ENCODE results near the gene CYP4Z1. TPM values are rescaled to one million over a fixed set of nuclear protein-coding genes. Genes with fewer than 3 reads are reported as not detected.

The CYP4Z1 gene
- total and polyA plus RNA-seq, 2 donors (not counting 1 experiment from before 2014, with no cell fraction given) = not detected

DNA sequence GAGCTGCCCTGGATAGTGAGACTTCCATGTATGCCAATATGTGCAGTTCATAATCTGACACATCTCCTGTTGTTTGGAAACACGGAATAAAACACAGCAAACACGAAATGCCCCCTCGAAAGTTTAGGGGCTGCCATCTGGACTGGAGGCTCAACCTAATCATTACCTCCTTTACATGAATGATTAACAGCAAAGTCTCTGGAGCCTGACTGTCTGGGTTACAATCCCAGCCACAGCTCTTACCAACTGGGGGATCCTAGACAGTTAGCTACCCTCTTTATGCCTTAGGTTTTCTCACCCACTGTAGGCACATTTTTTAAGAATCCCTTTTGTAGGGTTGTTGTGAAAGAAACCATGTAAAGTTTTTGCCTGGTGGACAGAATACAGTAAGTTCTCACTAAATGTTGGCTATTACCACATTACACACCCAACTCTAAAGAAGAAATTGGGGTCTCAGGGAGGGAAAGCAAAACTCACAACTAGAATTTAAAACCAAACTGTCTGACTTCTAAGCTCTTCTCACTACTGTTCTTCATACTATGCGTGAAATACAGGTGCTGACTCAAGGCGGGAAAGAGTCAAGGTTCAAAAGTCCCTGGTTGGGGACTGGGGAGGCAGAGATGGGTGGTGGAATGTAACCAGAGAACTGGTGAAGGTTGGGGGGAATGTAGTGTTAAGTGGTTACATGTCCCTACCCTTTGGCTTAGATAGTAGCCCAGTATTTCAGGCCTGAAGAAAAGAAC is 94.4 kb downstream of the CYP4Z1 start:
- intact Hi-C loops (cut with micrococcal nuclease) = no loop called here
- CTCF ChIA-PET = interaction anchor here (2.3 kb wide), 1 partner anchor 18 kb away, joined by 6 read pairs; no protein-coding TSS in a partner anchor

DNA sequence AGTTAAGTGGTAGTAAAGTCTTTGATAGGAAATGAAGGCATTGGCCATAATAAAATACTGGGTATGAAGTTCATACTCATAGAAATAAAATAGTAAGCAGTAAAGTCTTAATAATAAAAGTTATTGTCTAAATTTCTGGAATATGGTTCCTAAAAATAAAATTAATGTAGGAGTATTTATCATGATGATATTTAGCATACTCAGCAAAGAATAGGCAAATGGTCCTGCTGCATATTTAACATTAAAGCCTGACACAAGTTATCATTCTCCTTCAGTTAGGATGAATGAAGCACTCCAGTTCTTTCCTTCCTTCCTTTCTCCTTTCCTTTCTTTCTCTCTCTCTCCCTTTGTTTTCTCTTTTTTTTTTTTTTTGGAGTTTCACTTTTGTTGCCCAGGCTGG is 97.5 kb downstream of the CYP4Z1 start:
- Histone ChIP-seq H3K4me2 (replicated peaks; ENCODE audit: low read depth, low read length, poor library complexity, severe bottlenecking) (no peak overlapping the region), H3K27me3 (replicated peaks in 1 of 4; ENCODE audit: control extremely low read depth in 1 of 4, control insufficient read depth in 3 of 4, insufficient read depth in 4 of 4, low read length in 3 of 4) (no peaks in the 10 kb centered on the region), H3K36me3 (replicated peaks in 1 of 2; ENCODE audit: control extremely low read depth in 1 of 2, control insufficient read depth in 1 of 2, extremely low read depth in 1 of 2, insufficient read depth in 2 of 2, low read length in 1 of 2) (no peaks in the 10 kb centered on the region), H3K4me3 (ENCODE audit: control extremely low read depth in 1 of 5, extremely low read depth in 1 of 5, insufficient read depth in 1 of 5, low read depth in 2 of 5, low read length in 4 of 5) (no peak overlapping the region), H3K79me2 (ENCODE audit: control insufficient read depth, insufficient read depth, low read length) (no peaks in the 10 kb centered on the region), H4K20me1 (ENCODE audit: control insufficient read depth, insufficient read depth, low read length, poor library complexity, severe bottlenecking) (no peaks in the 10 kb centered on the region), H3K4me1 (ENCODE audit: control insufficient read depth in 2 of 2, insufficient read depth in 2 of 2, low read length in 2 of 2) (no peaks in the 10 kb centered on the region), H2AFZ (ENCODE audit: insufficient read depth, low read depth, low read length, poor library complexity, severe bottlenecking) (no peak overlapping the region), H3K27ac (ENCODE audit: low read length in 2 of 2) (no peak overlapping the region), H3K9ac (ENCODE audit: low read length) (no peak overlapping the region), H3K9me3 (ENCODE audit: control extremely low read depth in 1 of 3, control insufficient read depth in 2 of 3, insufficient read depth in 1 of 3, low read length in 2 of 3) (no peaks in the 10 kb centered on the region)
- no peaks in the 10 kb centered on the region for H3K4me1 Mint-ChIP-seq
- DNase-seq (no peak), ATAC-seq (ENCODE audit: low read depth) (no peak)
- no peak overlapping the region for H3K27ac Mint-ChIP-seq
- H3K27me3 Mint-ChIP-seq = peaks cover 21% of the 10 kb centered on the region
- H3K4me3 Mint-ChIP-seq = no peak overlapping the region
- H3K9me3 Mint-ChIP-seq (ENCODE audit: insufficient read depth) = no peaks in the 10 kb centered on the region
- TF ChIP-seq, protein P1, sequence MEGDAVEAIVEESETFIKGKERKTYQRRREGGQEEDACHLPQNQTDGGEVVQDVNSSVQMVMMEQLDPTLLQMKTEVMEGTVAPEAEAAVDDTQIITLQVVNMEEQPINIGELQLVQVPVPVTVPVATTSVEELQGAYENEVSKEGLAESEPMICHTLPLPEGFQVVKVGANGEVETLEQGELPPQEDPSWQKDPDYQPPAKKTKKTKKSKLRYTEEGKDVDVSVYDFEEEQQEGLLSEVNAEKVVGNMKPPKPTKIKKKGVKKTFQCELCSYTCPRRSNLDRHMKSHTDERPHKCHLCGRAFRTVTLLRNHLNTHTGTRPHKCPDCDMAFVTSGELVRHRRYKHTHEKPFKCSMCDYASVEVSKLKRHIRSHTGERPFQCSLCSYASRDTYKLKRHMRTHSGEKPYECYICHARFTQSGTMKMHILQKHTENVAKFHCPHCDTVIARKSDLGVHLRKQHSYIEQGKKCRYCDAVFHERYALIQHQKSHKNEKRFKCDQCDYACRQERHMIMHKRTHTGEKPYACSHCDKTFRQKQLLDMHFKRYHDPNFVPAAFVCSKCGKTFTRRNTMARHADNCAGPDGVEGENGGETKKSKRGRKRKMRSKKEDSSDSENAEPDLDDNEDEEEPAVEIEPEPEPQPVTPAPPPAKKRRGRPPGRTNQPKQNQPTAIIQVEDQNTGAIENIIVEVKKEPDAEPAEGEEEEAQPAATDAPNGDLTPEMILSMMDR (IDR thresholded peaks at IDR 0.05) = no peak
- no peak for TF ChIP-seq EZH2 (IDR thresholded peaks at IDR 0.05; ENCODE audit: borderline replicate concordance, insufficient read depth, low read depth, low read length, poor library complexity, severe bottlenecking)
- intact Hi-C loops (cut with micrococcal nuclease) = no loop called here
- ChIA-PET CTCF (interaction anchor here (1.1 to 2.1 kb wide), 2 partner anchors 11 to 15 kb away, joined by 3 to 7 read pairs; no protein-coding TSS in a partner anchor), POLR2A (no interaction called here)

More for the DNA sequence above, 94.4 kb downstream of the CYP4Z1 start:
- TF ChIP-seq EZH2 (IDR thresholded peaks at IDR 0.05; ENCODE audit: borderline replicate concordance, insufficient read depth, low read depth, low read length, poor library complexity, severe bottlenecking) = no peak
- TF ChIP-seq, protein P1 (IDR thresholded peaks at IDR 0.05) = no peak
- no peak for ATAC-seq (ENCODE audit: low read depth)
- Histone ChIP-seq H3K4me1 (ENCODE audit: control insufficient read depth in 2 of 2, insufficient read depth in 2 of 2, low read length in 2 of 2) (no peaks in the 10 kb centered on the region), H3K9ac (ENCODE audit: low read length) (no peak overlapping the region), H3K79me2 (ENCODE audit: control insufficient read depth, insufficient read depth, low read length) (no peaks in the 10 kb centered on the region), H3K27ac (ENCODE audit: low read length in 2 of 2) (no peak overlapping the region), H3K4me3 (ENCODE audit: control extremely low read depth in 1 of 5, extremely low read depth in 1 of 5, insufficient read depth in 1 of 5, low read depth in 2 of 5, low read length in 4 of 5) (no peak overlapping the region), H2AFZ (ENCODE audit: insufficient read depth, low read depth, low read length, poor library complexity, severe bottlenecking) (no peak overlapping the region), H3K4me2 (replicated peaks; ENCODE audit: low read depth, low read length, poor library complexity, severe bottlenecking) (no peak overlapping the region), H4K20me1 (ENCODE audit: control insufficient read depth, insufficient read depth, low read length, poor library complexity, severe bottlenecking) (no peaks in the 10 kb centered on the region), H3K27me3 (replicated peaks in 1 of 4; ENCODE audit: control extremely low read depth in 1 of 4, control insufficient read depth in 3 of 4, insufficient read depth in 4 of 4, low read length in 3 of 4) (no peaks in the 10 kb centered on the region), H3K36me3 (replicated peaks in 1 of 2; ENCODE audit: control extremely low read depth in 1 of 2, control insufficient read depth in 1 of 2, extremely low read depth in 1 of 2, insufficient read depth in 2 of 2, low read length in 1 of 2) (no peaks in the 10 kb centered on the region), H3K9me3 (ENCODE audit: control extremely low read depth in 1 of 3, control insufficient read depth in 2 of 3, insufficient read depth in 1 of 3, low read length in 2 of 3) (no peaks in the 10 kb centered on the region)
- Mint-ChIP-seq H3K27me3 (peaks cover 16% of the 10 kb centered on the region), H3K4me3 (no peak overlapping the region), H3K27ac (no peak overlapping the region), H3K4me1 (no peaks in the 10 kb centered on the region), H3K9me3 (ENCODE audit: insufficient read depth) (no peaks in the 10 kb centered on the region)
- 93% methylated on average over 3 of the region's 5 CpGs for WGBS (ENCODE audit: insufficient coverage)
- POLR2A ChIA-PET = no interaction called here
- no peak for DNase-seq

All from B cell (primary cell).